ENCODE results near the gene KCNG4.
"Not testable (repeated sequence)": the region's sequence is repeated elsewhere in the genome, so short reads cannot be mapped to it uniquely, and the experiment has no call there.

Gene KCNG4

DNA sequence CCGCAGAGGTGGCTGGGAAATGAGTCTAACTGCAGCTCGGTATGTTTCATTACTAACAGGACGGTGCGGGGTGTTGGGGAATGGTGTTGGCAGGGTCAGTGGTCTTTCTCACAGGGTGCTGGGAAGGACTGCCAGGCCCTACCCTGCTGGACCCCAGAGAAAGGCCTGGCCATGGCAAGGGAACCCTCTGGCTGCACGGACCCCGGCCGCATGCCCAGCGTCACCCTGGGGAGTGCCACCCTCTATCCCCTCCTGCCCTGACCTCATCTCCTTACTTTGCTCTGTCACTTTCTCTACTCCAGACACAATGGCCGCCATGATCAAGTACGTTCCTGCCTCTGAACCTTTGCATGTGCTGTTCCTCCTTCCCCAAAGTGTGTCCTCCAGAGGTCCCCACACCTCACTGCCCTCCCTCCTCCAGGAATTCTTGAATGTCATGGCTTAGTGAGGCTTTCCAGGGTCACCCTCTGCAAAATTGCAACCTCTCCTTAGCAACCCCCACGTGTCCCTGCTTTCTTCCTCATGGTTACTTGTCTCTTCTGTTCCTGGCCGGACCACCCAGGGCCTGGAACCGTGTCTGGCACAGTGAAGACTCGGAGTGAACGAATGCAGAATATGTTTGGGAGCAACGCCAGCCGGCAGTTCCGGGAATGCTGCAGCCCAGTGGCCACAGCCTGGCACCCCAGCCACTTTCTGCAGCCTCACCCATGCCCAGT, 33.7 kb downstream of the KCNG4 start:
- DNase-seq (ENCODE audit: low read depth), result no peak

DNA sequence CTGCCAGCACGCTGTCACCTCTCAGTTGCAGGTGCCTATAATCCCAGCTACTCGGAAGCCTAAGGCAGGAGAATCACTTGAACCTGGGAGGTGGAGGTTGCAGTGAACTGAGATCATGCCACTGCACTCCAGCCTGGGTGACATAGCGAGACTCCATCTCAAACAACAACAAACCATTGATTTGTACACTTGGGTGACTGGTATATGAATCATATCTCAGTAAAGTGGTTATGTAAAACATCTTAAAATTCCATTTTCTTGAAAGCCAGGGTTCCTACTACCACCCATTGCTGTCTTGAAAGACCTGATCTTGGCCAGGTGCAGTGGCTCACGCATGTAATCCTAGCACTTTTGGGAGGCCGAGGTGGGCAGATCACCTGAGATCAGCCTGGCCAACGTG, 34.7 kb downstream of the KCNG4 start:
- not testable (repeated sequence) for DNase-seq (ENCODE audit: low read depth)

DNA sequence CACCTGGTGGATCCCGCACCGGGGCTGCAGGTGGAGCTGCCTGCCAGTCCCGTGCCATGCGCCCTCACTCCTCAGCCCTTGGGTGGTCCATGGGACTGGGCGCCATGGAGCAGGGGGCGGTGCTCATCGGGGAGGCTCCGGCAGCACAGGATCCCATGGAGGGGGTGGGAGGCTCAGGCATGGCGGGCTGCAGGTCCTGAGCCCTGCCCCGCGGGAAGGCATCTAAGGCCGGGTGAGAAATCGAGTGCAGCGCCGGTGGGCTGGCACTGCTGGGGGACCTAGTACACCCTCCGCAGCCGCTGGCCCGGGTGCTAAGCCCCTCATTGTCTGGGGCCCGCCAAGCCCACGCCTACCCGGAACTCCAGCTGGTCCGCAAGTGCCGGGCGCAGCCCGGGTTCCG, 35.3 kb downstream of the KCNG4 start:
- not testable (repeated sequence) for DNase-seq (ENCODE audit: low read depth)

DNA sequence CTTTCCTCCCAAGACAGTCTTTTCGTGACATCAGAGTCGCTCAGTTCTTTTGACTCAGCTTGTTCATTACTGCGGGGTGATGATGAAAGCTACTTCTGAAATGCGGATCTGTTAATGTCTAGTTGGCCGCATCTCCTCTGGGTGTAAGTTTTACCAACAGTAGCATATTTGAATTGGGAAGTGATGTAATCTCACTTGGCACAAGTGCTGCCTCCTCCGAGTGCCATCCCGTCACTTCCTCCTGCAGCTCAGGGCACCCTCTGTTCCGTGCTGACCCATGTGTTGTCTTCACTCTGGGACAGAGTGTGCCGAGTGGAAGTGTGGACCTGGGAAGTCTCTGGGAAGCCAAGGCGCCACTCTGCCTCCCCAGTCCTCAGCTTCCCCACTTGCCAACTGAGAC, 40.0 kb downstream of the KCNG4 start:
- DNase-seq (ENCODE audit: low read depth), result no peak

DNA sequence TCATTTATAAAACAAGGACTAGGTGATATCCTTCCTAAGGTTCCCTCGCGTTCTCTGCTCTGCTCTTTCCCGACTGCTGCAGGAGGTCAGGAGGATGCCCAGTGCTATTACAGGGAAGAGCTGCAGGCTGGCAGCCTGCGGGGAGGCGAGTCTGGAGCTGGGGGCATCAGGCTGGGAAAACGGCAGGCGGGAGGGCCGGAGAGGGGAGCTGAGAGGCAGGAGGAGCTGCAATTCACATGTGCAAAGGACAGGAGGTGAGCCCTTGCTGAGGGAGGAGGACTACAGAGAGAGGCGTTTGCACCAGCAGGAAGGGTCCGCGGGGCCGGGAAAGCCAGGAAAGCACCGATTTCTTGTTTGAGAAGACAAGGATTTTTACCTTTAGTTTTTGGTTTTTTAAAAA, 40.7 kb downstream of the KCNG4 start:
- no peak for DNase-seq (ENCODE audit: low read depth)

DNA sequence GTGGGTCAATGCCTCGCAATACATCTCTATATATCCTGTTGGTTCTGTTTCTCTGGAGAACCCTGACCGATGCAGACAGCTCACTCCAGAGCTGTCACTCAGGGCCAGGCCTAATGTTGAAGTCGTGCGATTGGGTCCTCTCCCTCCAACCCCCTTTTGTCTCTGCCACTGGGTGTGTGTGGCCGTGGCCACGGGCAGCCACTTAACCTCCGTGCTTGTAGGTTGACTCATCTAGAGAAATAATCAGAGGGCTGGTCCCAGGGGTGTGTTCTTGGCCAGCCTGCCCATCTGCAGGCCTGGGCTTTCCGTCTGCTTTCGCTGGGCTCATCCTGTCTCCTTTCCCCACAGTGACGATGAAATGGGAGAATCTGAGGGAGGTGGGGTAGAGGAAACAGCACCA, 41.4 kb downstream of the KCNG4 start:
- DNase-seq (ENCODE audit: low read depth), result no peak

DNA sequence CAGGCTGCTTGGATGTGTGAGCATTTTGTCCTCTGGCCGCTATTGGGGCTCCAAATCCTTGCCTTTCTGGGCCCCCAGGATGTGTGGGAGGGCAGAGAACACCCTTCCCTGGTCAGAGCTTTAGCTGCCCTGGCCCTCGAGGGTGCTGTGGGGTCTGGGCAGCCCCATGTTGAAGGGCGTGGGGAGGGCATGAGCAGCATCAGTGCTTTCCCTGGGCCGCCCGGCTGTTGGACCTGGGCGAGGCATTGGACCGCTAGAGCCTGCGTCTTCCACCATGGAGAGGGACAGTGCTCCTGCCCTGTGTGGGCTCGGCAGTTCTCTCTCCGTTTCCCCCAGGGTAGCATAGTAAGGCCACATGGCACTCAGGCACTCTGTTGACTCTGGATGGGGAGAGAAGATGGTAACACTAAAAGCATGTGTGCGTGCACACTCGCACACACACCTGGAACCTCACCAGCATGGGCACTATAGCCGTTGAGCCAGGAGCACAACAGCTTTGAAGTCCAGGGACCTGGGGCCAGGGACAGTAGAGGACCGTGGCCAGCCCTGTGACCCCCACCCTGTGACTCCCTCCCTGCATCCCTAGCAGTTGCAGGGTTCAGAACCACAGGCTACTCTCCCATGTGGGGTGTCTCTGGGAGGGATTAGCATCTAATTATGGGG, 42.2 kb downstream of the KCNG4 start:
- DNase-seq (ENCODE audit: low read depth), result no peak

DNA sequence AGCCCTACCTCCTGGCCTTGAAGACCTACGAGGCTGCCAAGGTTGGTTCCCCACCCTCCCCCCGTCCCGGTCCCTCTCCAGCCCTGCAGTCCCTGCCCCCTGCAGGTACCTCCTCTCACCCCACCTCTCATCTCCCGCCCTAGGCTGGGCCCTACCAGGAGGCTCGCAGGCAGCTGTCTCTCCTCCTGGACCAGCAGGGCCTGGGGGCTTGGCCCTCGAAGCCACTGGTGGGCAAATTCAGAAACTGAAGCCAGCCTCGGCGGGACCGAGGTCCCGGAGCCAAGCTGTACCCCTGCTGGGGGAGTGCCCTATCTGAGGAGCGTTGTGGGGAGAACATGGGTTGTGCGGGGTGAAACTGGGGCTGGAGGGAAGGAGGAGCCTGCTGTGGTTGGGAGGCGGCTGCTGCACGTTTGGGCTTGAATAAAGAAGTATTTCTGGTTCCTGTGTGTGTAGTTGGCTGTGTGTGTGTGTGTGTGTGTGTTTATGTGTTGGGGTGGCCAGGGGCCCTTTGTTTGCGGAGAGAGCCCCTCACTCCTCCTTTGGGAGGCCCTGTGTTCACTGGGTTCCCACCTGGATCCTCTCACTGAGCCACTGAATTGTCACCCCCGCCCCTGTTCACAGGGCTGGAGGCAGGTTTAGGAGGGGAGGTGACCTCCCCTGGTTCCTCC, 43.0 kb downstream of the KCNG4 start:
- no peak for DNase-seq (ENCODE audit: low read depth)

DNA sequence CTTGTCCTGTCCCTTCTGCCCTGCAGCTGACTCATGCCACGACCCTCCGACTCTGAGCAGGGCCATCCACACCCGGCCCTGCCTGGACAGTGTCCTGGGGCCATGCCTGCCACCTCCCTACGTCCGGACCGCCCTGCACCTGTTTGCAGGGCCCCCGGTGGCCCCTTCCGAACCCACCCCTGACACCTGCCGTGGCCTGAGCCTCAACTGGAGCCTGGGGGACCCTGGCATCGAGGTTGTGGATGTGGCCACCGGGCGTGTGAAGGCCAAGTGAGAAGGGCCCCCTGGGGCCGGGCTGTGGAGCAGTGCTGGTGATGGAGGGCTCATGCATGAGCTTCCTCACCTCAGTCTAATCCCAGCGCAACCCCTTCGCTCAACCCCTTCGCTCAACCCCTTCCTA, 43.7 kb downstream of the KCNG4 start:
- DNase-seq (ENCODE audit: low read depth), result no peak

DNA sequence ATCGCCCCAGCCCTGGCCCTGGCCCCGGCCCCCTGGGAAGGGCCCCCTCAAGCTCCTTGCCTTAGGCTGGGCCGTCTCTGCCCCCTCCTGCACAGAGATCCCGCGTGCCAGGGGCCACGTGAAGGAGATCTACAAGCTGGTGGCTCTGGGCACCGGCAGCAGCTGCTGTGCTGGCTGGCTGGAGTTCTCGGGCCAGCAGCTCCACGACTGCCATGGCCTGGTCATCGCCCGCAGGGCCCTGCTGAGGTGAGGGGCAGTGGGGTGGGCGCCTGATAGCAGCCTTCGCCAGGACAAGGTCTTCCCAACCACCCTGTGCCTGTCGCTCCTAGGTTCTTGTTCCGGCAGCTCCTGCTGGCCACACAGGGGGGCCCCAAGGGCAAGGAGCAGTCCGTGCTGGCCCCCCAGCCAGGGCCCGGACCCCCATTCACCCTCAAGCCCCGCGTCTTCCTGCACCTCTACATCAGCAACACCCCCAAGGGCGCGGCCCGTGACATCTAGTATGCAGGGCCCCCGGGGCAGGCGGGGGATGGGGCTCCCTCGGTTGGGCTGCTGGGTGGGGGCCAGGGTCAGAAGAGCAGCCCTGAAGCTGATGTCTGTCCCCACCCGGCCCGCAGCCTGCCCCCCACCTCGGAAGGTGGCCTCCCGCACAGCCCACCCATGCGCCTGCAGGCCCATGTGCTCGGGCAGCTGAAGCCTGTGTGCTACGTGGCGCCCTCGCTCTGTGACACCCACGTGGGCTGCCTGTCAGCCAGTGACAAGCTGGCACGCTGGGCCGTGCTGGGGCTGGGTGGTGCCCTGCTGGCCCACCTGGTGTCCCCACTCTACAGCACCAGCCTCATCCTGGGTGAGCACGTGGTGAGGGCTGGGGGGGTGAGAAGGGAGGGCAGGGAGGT, 44.4 kb downstream of the KCNG4 start:
- DNase-seq (ENCODE audit: low read depth), result no peak

DNA sequence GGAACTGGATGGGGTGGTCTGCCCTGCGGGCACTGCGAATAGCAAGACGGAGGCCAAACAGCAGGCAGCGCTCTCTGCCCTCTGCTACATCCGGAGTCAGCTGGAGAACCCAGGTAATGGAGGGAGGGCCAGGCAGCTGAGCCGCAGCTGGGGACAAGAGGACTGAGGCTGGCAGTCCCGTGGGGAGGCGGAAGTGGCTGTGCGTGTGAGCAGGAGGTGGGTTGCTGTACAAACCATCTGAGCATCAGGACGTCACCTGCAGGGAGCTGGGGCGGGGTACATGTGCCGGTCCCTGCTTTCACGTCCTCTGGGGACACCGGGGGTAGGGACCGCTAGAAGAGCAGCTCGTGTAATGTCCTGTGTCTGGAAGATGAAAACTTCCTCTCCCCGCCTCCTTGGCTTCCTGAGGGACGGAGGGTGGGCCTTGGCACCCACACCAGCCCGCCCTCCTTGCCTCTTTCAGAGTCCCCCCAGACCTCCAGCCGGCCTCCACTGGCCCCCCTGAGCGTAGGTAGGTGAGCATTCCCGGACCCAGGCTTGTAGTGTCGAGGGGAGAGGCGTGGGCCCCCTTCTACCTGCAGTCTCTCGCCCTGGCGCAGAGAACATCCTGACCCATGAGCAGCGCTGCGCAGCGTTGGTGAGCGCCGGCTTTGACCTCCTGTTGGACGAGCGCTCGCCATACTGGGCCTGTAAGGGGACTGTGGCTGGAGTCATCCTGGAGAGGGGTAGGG, 45.2 kb downstream of the KCNG4 start:
- DNase-seq (ENCODE audit: low read depth), result no peak

DNA sequence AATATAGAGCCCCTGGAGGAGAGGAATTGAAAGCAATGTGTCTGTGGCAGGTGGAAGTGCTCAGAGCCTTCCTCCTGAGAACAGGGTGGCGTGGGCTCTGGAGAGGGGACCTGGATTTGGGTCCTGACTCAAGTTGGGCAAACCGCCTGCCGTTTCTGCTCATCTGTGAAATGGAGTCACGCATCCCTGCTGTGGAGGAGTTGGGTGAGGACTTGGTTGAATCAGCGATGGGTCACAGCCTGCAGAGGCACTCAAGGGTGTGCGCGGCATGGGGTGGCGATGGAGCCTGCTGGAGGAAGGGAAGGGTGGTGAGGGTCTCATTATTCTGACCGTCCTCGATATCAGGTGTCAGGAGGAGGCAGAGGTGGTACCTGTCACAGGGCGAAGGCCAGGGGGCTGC, 45.8 kb downstream of the KCNG4 start:
- DNase-seq (ENCODE audit: low read depth), result no peak

DNA sequence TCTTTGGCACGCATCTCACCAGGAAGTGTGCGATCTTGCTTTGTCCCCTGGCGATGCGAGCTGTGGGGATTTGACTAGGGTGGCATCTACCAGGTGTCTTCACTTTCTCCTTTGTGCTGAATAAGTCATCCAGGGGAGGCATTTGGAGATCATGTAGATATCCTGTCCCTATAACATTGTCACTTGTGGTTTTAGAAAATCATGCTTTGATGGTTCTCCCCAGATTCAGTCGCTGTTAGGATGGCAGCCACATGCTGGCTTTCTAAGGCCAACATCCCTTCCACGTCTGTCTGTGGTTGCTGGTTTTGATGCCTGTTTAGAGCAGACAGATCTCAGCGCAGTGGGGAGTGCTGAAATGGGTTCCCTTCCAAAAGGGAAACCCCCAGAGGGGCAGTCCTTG, 46.3 kb downstream of the KCNG4 start:
- DNase-seq (ENCODE audit: low read depth), result no peak

DNA sequence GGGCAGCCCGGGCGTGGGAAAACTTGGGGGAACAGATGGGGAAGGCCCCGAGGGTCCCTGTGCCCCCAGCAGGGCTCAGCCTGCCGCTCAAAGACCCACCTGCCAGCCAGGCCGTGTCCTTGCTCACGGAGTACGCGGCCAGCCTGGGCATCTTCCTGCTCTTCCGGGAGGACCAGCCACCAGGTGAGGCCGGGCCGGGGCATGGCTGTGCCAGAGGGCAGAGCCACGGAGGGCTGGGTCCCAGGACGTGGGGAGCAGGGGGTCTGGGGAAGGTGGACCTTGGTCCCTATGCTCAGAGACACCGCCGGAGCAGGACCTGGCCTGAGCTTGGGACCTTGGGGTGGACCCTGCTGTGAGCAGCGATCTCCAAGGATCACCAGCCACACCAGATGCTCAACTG, 48.3 kb downstream of the KCNG4 start:
- no peak for DNase-seq (ENCODE audit: low read depth)

DNA sequence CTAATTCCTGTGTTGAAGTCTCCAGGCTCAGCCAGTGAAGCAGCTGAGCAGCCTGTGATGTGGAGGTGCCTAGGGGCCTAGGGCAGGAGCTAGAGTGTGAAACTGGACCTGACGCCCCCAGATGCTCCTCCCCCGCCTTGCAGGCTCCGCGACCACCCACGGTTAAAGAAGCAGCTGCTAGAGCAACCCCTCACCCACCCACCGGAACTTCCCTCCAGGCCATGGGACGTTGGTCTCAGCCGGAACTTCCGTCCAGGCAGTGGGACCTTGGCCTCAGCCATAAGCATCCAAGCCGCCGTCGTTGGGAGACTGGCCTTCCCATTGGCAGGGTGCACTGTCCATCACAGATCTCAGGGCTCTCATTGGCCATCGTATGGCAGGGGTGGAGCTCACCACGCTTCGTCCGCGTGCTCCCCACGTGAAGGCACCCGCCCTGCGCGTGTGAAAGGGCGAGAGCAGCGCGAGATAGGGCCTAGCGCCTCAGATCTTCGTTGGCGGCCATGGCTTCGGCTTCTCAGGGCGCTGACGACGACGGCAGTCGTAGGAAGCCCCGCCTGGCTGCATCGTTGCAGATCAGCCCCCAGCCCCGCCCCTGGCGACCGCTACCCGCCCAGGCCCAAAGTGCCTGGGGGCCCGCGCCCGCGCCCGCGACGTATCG, 49.0 kb downstream of the KCNG4 start, which contains the start of gene ADAD2:
Gene ADAD2, plus strand, starts transcription at position 427 of the 658 bp plus-strand sequence. Its CDS starts 74 bp downstream, at position 501.
- no peak for DNase-seq (ENCODE audit: low read depth)

DNA sequence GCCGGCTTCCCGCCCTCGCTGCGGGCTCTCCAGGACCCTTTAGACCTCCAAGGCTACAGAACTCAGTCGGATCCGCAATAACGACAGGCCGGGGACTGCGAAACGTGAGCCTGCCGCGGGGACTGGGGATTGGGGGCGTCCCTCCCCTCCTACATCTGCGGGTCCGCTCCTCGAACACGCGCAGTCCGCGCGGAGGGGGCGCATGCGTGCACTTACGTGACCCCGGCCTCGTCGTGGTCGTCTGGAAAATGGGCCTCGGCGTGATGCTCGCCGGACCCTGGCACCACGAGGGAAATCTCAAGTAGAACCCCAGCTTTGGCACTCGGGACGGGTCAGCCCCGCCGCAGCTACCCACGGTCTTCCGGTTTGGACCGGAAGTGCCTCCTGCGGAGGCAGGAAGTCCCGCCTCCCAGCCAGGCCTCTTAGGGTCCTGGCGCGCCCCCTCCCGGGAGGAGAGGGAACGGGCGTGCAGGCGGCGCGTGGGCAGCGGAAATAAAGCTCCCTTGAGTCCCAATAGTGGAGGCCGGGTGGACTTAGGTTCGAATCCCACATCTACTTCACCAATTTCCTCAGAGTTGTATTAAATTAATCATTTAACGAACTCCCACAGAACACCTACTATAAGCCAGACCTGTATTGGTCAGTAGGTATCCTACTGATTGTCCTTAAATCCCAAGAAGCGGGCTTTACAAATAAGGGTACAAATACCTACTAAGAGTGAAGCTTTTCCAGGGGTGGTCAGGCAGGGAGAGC, 53.0 kb downstream of the KCNG4 start, which contains the start of gene TAF1C:
Gene TAF1C, minus strand, starts transcription at position 373 of the 753 bp plus-strand sequence. CDS start 2,069 bp downstream, outside the sequence.
- DNase-seq (ENCODE audit: low read depth), result peak; percentile 71

DNA sequence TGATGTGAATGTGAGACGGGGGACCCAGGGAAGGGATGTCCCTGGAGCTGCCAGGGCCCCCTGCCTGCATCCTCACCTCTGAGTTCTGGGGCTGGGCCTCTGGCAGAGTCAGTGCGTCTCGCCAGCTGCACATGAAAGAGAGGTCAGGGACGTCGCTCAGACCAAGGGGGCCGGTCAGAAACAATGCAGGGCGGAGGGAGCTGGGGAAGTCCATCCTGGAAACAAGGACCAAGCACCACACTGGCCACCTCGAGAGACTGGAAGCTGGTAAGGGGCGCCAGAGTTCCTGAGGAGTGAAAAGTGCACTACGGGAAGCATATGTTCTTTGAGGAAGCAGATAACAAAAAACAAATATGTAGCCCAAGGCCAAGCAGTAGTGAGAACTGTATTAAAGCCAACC, 55.0 kb downstream of the KCNG4 start:
- DNase-seq (ENCODE audit: low read depth), result no peak

DNA sequence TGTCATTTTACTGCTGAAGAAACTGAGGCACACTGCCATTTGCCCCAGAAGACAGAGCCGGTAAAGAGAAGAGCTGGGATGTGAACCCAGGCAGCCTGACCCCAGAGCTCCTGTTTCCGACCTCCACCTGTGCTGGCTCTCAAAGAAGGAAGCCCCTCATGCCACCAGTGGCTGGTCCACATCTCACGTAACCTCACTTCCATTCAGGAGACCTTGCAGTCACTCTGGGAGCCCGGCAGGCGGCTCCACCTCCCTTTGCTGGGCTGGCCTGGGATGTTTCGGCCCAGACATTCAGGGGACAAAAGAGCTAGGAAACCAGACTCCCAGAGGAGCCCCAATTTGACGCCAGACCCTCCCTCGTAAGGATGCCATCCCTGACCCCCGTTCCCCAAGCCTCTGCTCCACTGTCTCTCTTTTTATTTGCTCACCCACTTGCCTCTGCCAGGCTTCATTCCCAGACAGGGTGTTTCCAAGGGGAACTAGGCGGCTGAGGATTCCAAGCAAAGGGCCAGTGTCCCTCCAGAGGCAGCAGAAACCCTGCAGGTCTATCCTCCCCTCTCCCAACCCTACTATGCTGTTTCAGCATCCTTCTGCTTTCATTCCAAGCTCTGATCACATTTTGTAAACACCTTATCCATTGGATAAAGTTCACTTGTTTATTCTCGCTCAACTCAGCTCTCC, 55.8 kb downstream of the KCNG4 start:
- no peak for DNase-seq (ENCODE audit: low read depth)

DNA sequence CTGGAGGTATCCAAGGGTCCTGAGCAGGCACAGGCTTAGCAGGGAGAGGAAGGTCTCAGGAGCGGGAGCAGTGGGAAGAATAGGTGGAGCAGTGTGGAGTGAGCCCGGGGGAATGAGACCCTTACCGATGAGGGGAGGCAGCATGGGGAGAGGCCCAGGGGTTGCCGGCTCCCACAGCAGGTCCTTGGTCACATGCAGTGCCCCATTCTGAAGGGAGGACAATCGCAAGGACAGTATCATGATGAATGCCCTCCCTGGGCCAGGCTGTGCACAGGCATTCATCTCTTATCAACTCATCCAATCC, 56.3 kb downstream of the KCNG4 start:
- no peak for DNase-seq (ENCODE audit: low read depth)
